ENCODE results near the gene P2RY12. TPM values are rescaled to one million over a fixed set of nuclear protein-coding genes. Genes with fewer than 3 reads are reported as not detected.

P2RY12 gene
- total RNA-seq, 1 experiment from 2014 or later, result not detected

GRCh38 chr3:151347432-151347831 is 37.1 kb downstream of the P2RY12 start:
- H3K4me1 Mint-ChIP-seq (ENCODE audit: low read depth, unreplicated experiment), result no peaks in the 10 kb centered on the region
- H3K36me3 ChIP-seq (ENCODE audit: control insufficient read depth, insufficient read depth, low read length), result no peaks in the 10 kb centered on the region
- CTCF ChIA-PET, result no interaction called here
- H3K27me3 ChIP-seq (replicated peaks; ENCODE audit: control insufficient read depth, insufficient read depth, low read length), result no peaks in the 10 kb centered on the region
- H3K9me3 Mint-ChIP-seq (ENCODE audit: unreplicated experiment), result no peaks in the 10 kb centered on the region
- no peaks in the 10 kb centered on the region for H3K4me1 ChIP-seq
- TF ChIP-seq CTCF (IDR thresholded peaks at IDR 0.05; ENCODE audit: insufficient read depth in 1 of 2, low read depth in 1 of 2, low read length in 1 of 2, severe bottlenecking in 1 of 2, unreplicated experiment in 1 of 2), result no peak
- POLR2A ChIA-PET, result no interaction called here
- H3K27me3 Mint-ChIP-seq (ENCODE audit: insufficient read depth, unreplicated experiment), result no peaks in the 10 kb centered on the region
- H3K27ac Mint-ChIP-seq (ENCODE audit: unreplicated experiment), result no peak overlapping the region
- DNase-seq, result no peak
- intact Hi-C loops (cut with micrococcal nuclease; ENCODE audit: unreplicated experiment), result no loop called here
- H3K4me3 ChIP-seq (ENCODE audit: low read depth, low read length), result no peak overlapping the region
- no TSS peak for BruUV-seq (replicated peaks)
- H3K36me3 Mint-ChIP-seq (ENCODE audit: insufficient read depth, unreplicated experiment), result peaks cover 7% of the 10 kb centered on the region
- H3K4me3 Mint-ChIP-seq (ENCODE audit: unreplicated experiment), result no peak overlapping the region
- no peaks in the 10 kb centered on the region for H3K9me3 ChIP-seq

GRCh38 chr3:151346292-151346691 is 38.3 kb downstream of the P2RY12 start:
- H3K9me3 ChIP-seq, result no peaks in the 10 kb centered on the region

GRCh38 chr3:151345859-151346258 is 38.7 kb downstream of the P2RY12 start:
- Histone ChIP-seq H3K4me3 (ENCODE audit: low read depth, low read length) (no peak overlapping the region), H3K27me3 (replicated peaks; ENCODE audit: control insufficient read depth, insufficient read depth, low read length) (no peaks in the 10 kb centered on the region), H3K9me3 (no peaks in the 10 kb centered on the region), H3K4me1 (no peaks in the 10 kb centered on the region), H3K36me3 (ENCODE audit: control insufficient read depth, insufficient read depth, low read length) (no peaks in the 10 kb centered on the region)
- Mint-ChIP-seq H3K36me3 (ENCODE audit: insufficient read depth, unreplicated experiment) (peaks cover 7% of the 10 kb centered on the region), H3K4me3 (ENCODE audit: unreplicated experiment) (no peak overlapping the region), H3K27me3 (ENCODE audit: insufficient read depth, unreplicated experiment) (no peaks in the 10 kb centered on the region), H3K27ac (ENCODE audit: unreplicated experiment) (no peak overlapping the region), H3K9me3 (ENCODE audit: unreplicated experiment) (no peaks in the 10 kb centered on the region), H3K4me1 (ENCODE audit: low read depth, unreplicated experiment) (no peaks in the 10 kb centered on the region)
- TF ChIP-seq CTCF (IDR thresholded peaks at IDR 0.05; ENCODE audit: insufficient read depth in 1 of 2, low read depth in 1 of 2, low read length in 1 of 2, severe bottlenecking in 1 of 2, unreplicated experiment in 1 of 2), result no peak
- no TSS peak for BruUV-seq (replicated peaks)
- intact Hi-C loops (cut with micrococcal nuclease; ENCODE audit: unreplicated experiment), result no loop called here
- ChIA-PET CTCF (no interaction called here), POLR2A (no interaction called here)
- no peak for DNase-seq

More at GRCh38 chr3:151346292-151346691, 38.3 kb downstream of the P2RY12 start:
- Mint-ChIP-seq H3K27me3 (ENCODE audit: insufficient read depth, unreplicated experiment) (no peaks in the 10 kb centered on the region), H3K27ac (ENCODE audit: unreplicated experiment) (no peak overlapping the region), H3K9me3 (ENCODE audit: unreplicated experiment) (no peaks in the 10 kb centered on the region), H3K4me1 (ENCODE audit: low read depth, unreplicated experiment) (no peaks in the 10 kb centered on the region), H3K4me3 (ENCODE audit: unreplicated experiment) (no peak overlapping the region), H3K36me3 (ENCODE audit: insufficient read depth, unreplicated experiment) (peaks cover 7% of the 10 kb centered on the region)
- Histone ChIP-seq H3K4me3 (ENCODE audit: low read depth, low read length) (no peak overlapping the region), H3K27me3 (replicated peaks; ENCODE audit: control insufficient read depth, insufficient read depth, low read length) (no peaks in the 10 kb centered on the region), H3K36me3 (ENCODE audit: control insufficient read depth, insufficient read depth, low read length) (no peaks in the 10 kb centered on the region), H3K4me1 (no peaks in the 10 kb centered on the region)
- intact Hi-C loops (cut with micrococcal nuclease; ENCODE audit: unreplicated experiment), result no loop called here
- BruUV-seq (replicated peaks), result no TSS peak
- ChIA-PET CTCF (no interaction called here), POLR2A (no interaction called here)
- no peak for DNase-seq
- TF ChIP-seq CTCF (IDR thresholded peaks at IDR 0.05; ENCODE audit: insufficient read depth in 1 of 2, low read depth in 1 of 2, low read length in 1 of 2, severe bottlenecking in 1 of 2, unreplicated experiment in 1 of 2), result no peak

All from Caco-2 (cell line).